Right lobe of liver (tissue), 4 donors: ENCODE data around the gene UBXN6.

Source experiments
- CTCF ChIP-seq, 4 donors: fragments of 200-600 bp in 3 of 4; fragments of 450-650 bp in 1 of 4; IDR thresholded peaks; one replicate each; pipeline versions ENCODE4 v1.5.1 to v1.8.0; 2016 to 2022; ENCODE audit warnings: antibody characterized with exemption in 4 of 4, mild to moderate bottlenecking in 2 of 4
- POLR2A ChIP-seq: fragments of 450-650 bp; IDR thresholded peaks from one replicate; pipeline ENCODE4 v1.6.1; 2017; ENCODE audit warnings: antibody characterized with exemption, mild to moderate bottlenecking
- donor health status: DM: no; HTN: no; CAD: no.
- donor health status: DM: no; HTN: no; CAD: no.
- donor health status: DM: no; HTN: yes; CAD: no.

GRCh38 chr19:4400135-4400936, 57.3 kb downstream of the UBXN6 start, which contains the start of gene SH3GL1:
- TF ChIP-seq CTCF (IDR thresholded peaks at IDR 0.05) (peak; percentile 92 to 99 (median 96)), POLR2A (peak; percentile 94)
